Liver (tissue), 9 donors: ENCODE measurements around the gene PABPN1L. TPM values are rescaled to one million over a fixed set of nuclear protein-coding genes. Genes with fewer than 3 reads are reported as not detected.

Source experiments
- DNase-seq: peaks from one replicate; pipeline ENCODE4 v3.0.0-alpha.2; 2017; ENCODE audit warnings: low spot score
- H3K27ac ChIP-seq, 2 donors: one replicate each; pipeline ENCODE4 v1.7.0; 2013; ENCODE audit warnings: inconsistent platforms in 2 of 2, low read length in 2 of 2, control low read depth in 1 of 2, low read depth in 1 of 2, mild to moderate bottlenecking in 1 of 2
- H3K27me3 ChIP-seq, 4 donors: one replicate each; pipeline versions ENCODE4 v1.6.1 to v1.7.0; 2013; ENCODE audit warnings: low read length in 3 of 4, inconsistent platforms in 1 of 4, mild to moderate bottlenecking in 1 of 4, moderate library complexity in 1 of 4; ENCODE audit not compliant: control insufficient read depth in 4 of 4, insufficient read depth in 4 of 4
- H3K36me3 ChIP-seq, 4 donors: one replicate each; pipeline versions ENCODE4 v1.6.1 to v1.7.0; 2013; ENCODE audit warnings: low read length in 3 of 4, mild to moderate bottlenecking in 3 of 4, low read depth in 1 of 4, moderate library complexity in 1 of 4; ENCODE audit not compliant: control insufficient read depth in 4 of 4, insufficient read depth in 3 of 4
- H3K4me1 ChIP-seq, 4 donors: one replicate each; pipeline versions ENCODE4 v1.6.1 to v1.7.0; 2013; ENCODE audit warnings: low read length in 3 of 4, mild to moderate bottlenecking in 3 of 4, moderate library complexity in 1 of 4; ENCODE audit not compliant: control insufficient read depth in 4 of 4, insufficient read depth in 4 of 4
- H3K4me3 ChIP-seq, 3 donors: one replicate each; pipeline versions ENCODE4 v1.6.1 to v1.7.0; 2013; ENCODE audit warnings: low read length in 3 of 3, control low read depth in 1 of 3, low read depth in 1 of 3, mild to moderate bottlenecking in 1 of 3
- H3K9ac ChIP-seq, 2 donors: one replicate each; pipeline ENCODE4 v1.7.0; 2013; ENCODE audit warnings: low read length in 2 of 2, mild to moderate bottlenecking in 2 of 2, moderate library complexity in 2 of 2, control low read depth in 1 of 2, low read depth in 1 of 2
- H3K9me3 ChIP-seq, 4 donors: one replicate each; pipeline versions ENCODE4 v1.6.1 to v1.7.0; 2013; ENCODE audit warnings: low read length in 3 of 4; ENCODE audit not compliant: control insufficient read depth in 4 of 4
- ATF3 ChIP-seq: IDR thresholded peaks from 2 replicates; pipeline ENCODE4 v1.6.1; 2016; ENCODE audit warnings: antibody characterized with exemption
- EGR1 ChIP-seq, 2 donors: IDR thresholded peaks; 2 replicates each; pipeline ENCODE4 v1.6.1; 2016 to 2018; ENCODE audit warnings: antibody characterized with exemption in 2 of 2, low read depth in 2 of 2
- FOXA1 ChIP-seq: IDR thresholded peaks from 2 replicates; pipeline ENCODE4 v1.6.1; 2016; ENCODE audit warnings: antibody characterized with exemption
- FOXA2 ChIP-seq: IDR thresholded peaks from 2 replicates; pipeline ENCODE4 v1.6.1; 2016; ENCODE audit warnings: antibody characterized with exemption
- GABPA ChIP-seq, 2 donors: IDR thresholded peaks in 1 of 2; conservative IDR thresholded peaks in 1 of 2; 2 replicates each; pipeline ENCODE4 v1.6.1; 2016; ENCODE audit warnings: antibody characterized with exemption in 2 of 2, mild to moderate bottlenecking in 1 of 2, moderate library complexity in 1 of 2
- HNF4A ChIP-seq, 2 donors: conservative IDR thresholded peaks; 2 replicates each; pipeline ENCODE4 v1.6.1; 2016; ENCODE audit warnings: antibody characterized with exemption in 2 of 2, mild to moderate bottlenecking in 2 of 2
- HNF4G ChIP-seq: IDR thresholded peaks from 2 replicates; pipeline ENCODE4 v1.6.1; 2016; ENCODE audit warnings: antibody characterized with exemption
- JUND ChIP-seq, 2 donors: IDR thresholded peaks; 2 replicates each; pipeline ENCODE4 v1.6.1; 2016; ENCODE audit warnings: antibody characterized with exemption in 2 of 2
- MAX ChIP-seq: IDR thresholded peaks from 2 replicates; pipeline ENCODE4 v1.6.1; 2016; ENCODE audit warnings: antibody characterized with exemption
- NR2F2 ChIP-seq: IDR thresholded peaks from 2 replicates; pipeline ENCODE4 v1.6.1; 2016; ENCODE audit warnings: antibody characterized with exemption
- RAD21 ChIP-seq, 2 donors: IDR thresholded peaks; 2 replicates each; pipeline ENCODE4 v1.6.1; 2016; ENCODE audit warnings: antibody characterized with exemption in 2 of 2, mild to moderate bottlenecking in 2 of 2
- RXRA ChIP-seq, 2 donors: IDR thresholded peaks; 2 replicates each; pipeline ENCODE4 v1.6.1; 2017 to 2018; ENCODE audit warnings: antibody characterized with exemption in 2 of 2, mild to moderate bottlenecking in 1 of 2
- SP1 ChIP-seq: IDR thresholded peaks from 2 replicates; pipeline ENCODE4 v1.6.1; 2018; ENCODE audit warnings: antibody characterized with exemption, mild to moderate bottlenecking
- TAF1 ChIP-seq: conservative IDR thresholded peaks from 2 replicates; pipeline ENCODE4 v1.6.1; 2016; ENCODE audit warnings: antibody characterized with exemption, mild to moderate bottlenecking
- YY1 ChIP-seq: IDR thresholded peaks from 2 replicates; pipeline ENCODE4 v1.6.1; 2016; ENCODE audit warnings: antibody characterized with exemption, mild to moderate bottlenecking
- WGBS: extraction: QIAGEN DNeasy Blood & Tissue Kit; methylation state at CpG from one replicate; pipeline ENCODE4 v1.1.7; 2013; 5-methylcytosine and 5-hydroxymethylcytosine counted together
- polyA plus RNA-seq, 2 donors: library from polyadenylated mRNA; stranded (reverse) in 1 of 2; unstranded in 1 of 2; fragments of 200-250 nt in 1 of 2; fragments of >200 nt in 1 of 2; fragmentation: Nextera tagmentation in 1 of 2; extraction: Ambion mirVana in 1 of 2; gene quantifications; one replicate each; pipeline versions ENCODE4 v1.2.1 to v1.2.3, GENCODE V29; 2013 to 2015
- total RNA-seq, 2 donors: library from RNA; depleted of rRNA; stranded (reverse); fragments of >200 nt; gene quantifications; one replicate each; pipeline ENCODE4 v1.2.3, GENCODE V29; 2014
- TF ChIP-seq, protein P1 (sequence below): IDR thresholded peaks from 2 replicates; pipeline ENCODE4 v1.6.1; 2016; ENCODE audit warnings: antibody characterized with exemption
- TF ChIP-seq, protein P2 (sequence below): fragments of 150-350 bp; IDR thresholded peaks from 2 replicates; pipeline ENCODE4 v1.5.1; 2017; ENCODE audit warnings: improper control_type of control experiment, low read depth, low read length; ENCODE audit not compliant: missing input control
- TF ChIP-seq, protein P3 (sequence below): IDR thresholded peaks from 2 replicates; pipeline ENCODE4 v1.6.1; 2016; ENCODE audit warnings: antibody characterized with exemption, mild to moderate bottlenecking
- donor health status: healthy.
- donor health status: healthy.
- donor health status: healthy.
- donor health status: healthy.
- donor health status: healthy.

Gene PABPN1L
- total and polyA plus RNA-seq, 4 donors: 0.09 TPM; not detected in 3

GRCh38 chr16:88911136-88911945, 44.9 kb upstream of the PABPN1L start:
- no peak overlapping the region for H3K9ac ChIP-seq
- H3K4me3 ChIP-seq: no peak overlapping the region
- no peak for TF ChIP-seq RXRA (IDR thresholded peaks at IDR 0.05)
- TF ChIP-seq EGR1 (IDR thresholded peaks at IDR 0.05; ENCODE audit: low read depth in 2 of 2): no peak
- TF ChIP-seq NR2F2: no peak
- no peak for TF ChIP-seq ATF3
- no peak for TF ChIP-seq FOXA1
- no peak for TF ChIP-seq JUND (IDR thresholded peaks at IDR 0.05)
- no peak for TF ChIP-seq HNF4G
- TF ChIP-seq HNF4A (conservative IDR thresholded peaks at IDR 0.05): no peak
- no peak for TF ChIP-seq YY1
- TF ChIP-seq, protein P1, sequence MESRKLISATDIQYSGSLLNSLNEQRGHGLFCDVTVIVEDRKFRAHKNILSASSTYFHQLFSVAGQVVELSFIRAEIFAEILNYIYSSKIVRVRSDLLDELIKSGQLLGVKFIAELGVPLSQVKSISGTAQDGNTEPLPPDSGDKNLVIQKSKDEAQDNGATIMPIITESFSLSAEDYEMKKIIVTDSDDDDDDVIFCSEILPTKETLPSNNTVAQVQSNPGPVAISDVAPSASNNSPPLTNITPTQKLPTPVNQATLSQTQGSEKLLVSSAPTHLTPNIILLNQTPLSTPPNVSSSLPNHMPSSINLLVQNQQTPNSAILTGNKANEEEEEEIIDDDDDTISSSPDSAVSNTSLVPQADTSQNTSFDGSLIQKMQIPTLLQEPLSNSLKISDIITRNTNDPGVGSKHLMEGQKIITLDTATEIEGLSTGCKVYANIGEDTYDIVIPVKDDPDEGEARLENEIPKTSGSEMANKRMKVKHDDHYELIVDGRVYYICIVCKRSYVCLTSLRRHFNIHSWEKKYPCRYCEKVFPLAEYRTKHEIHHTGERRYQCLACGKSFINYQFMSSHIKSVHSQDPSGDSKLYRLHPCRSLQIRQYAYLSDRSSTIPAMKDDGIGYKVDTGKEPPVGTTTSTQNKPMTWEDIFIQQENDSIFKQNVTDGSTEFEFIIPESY: no peak
- no peak for TF ChIP-seq RAD21 (IDR thresholded peaks at IDR 0.05)
- no peak for TF ChIP-seq SP1
- TF ChIP-seq FOXA2: no peak
- TF ChIP-seq MAX: no peak
- TF ChIP-seq, protein P2, sequence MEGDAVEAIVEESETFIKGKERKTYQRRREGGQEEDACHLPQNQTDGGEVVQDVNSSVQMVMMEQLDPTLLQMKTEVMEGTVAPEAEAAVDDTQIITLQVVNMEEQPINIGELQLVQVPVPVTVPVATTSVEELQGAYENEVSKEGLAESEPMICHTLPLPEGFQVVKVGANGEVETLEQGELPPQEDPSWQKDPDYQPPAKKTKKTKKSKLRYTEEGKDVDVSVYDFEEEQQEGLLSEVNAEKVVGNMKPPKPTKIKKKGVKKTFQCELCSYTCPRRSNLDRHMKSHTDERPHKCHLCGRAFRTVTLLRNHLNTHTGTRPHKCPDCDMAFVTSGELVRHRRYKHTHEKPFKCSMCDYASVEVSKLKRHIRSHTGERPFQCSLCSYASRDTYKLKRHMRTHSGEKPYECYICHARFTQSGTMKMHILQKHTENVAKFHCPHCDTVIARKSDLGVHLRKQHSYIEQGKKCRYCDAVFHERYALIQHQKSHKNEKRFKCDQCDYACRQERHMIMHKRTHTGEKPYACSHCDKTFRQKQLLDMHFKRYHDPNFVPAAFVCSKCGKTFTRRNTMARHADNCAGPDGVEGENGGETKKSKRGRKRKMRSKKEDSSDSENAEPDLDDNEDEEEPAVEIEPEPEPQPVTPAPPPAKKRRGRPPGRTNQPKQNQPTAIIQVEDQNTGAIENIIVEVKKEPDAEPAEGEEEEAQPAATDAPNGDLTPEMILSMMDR: no peak
- TF ChIP-seq, protein P3, sequence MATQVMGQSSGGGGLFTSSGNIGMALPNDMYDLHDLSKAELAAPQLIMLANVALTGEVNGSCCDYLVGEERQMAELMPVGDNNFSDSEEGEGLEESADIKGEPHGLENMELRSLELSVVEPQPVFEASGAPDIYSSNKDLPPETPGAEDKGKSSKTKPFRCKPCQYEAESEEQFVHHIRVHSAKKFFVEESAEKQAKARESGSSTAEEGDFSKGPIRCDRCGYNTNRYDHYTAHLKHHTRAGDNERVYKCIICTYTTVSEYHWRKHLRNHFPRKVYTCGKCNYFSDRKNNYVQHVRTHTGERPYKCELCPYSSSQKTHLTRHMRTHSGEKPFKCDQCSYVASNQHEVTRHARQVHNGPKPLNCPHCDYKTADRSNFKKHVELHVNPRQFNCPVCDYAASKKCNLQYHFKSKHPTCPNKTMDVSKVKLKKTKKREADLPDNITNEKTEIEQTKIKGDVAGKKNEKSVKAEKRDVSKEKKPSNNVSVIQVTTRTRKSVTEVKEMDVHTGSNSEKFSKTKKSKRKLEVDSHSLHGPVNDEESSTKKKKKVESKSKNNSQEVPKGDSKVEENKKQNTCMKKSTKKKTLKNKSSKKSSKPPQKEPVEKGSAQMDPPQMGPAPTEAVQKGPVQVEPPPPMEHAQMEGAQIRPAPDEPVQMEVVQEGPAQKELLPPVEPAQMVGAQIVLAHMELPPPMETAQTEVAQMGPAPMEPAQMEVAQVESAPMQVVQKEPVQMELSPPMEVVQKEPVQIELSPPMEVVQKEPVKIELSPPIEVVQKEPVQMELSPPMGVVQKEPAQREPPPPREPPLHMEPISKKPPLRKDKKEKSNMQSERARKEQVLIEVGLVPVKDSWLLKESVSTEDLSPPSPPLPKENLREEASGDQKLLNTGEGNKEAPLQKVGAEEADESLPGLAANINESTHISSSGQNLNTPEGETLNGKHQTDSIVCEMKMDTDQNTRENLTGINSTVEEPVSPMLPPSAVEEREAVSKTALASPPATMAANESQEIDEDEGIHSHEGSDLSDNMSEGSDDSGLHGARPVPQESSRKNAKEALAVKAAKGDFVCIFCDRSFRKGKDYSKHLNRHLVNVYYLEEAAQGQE: no peak
- TF ChIP-seq GABPA (IDR thresholded peaks at IDR 0.05 in 1 of 2, conservative IDR thresholded peaks at IDR 0.05 in 1 of 2): no peak
- no peak for TF ChIP-seq TAF1
- H3K27me3 ChIP-seq: no peaks in the 10 kb centered on the region
- no peaks in the 10 kb centered on the region for H3K4me1 ChIP-seq
- no peaks in the 10 kb centered on the region for H3K9me3 ChIP-seq
- DNase-seq: no peak
- 71% methylated on average over 36 of the region's 36 CpGs for WGBS
- H3K36me3 ChIP-seq: no peaks in the 10 kb centered on the region
- H3K27ac ChIP-seq: no peak overlapping the region
